ENCODE results near the gene SLC22A16.

The SLC22A16 gene

GRCh38 chr6:110448846-110449540 is 27.4 kb downstream of the SLC22A16 start:
- Histone ChIP-seq H3K9me2 (replicated peaks; ENCODE audit: insufficient read depth, low read length) (no peaks in the 10 kb centered on the region), H3K4me2 (ENCODE audit: low read depth, low read length) (no peak overlapping the region), H3K27me3 (replicated peaks; ENCODE audit: insufficient read depth, low read length) (no peaks in the 10 kb centered on the region), H3K9ac (ENCODE audit: low read length) (no peak overlapping the region), H3K27ac (ENCODE audit: low read length) (no peak overlapping the region), H2AFZ (ENCODE audit: low read length) (no peak overlapping the region), H3K9me3 (replicated peaks; ENCODE audit: insufficient read depth, low read length) (no peaks in the 10 kb centered on the region), H4K20me1 (ENCODE audit: insufficient read depth, low read length) (no peaks in the 10 kb centered on the region), H3K4me1 (ENCODE audit: low read length) (no peaks in the 10 kb centered on the region), H3K4me3 (ENCODE audit: low read length) (no peak overlapping the region), H3K79me2 (ENCODE audit: low read length) (no peaks in the 10 kb centered on the region), H3F3A (ENCODE audit: insufficient read depth, low read length) (no peaks in the 10 kb centered on the region), H3K36me3 (replicated peaks; ENCODE audit: insufficient read depth, low read length) (no peaks in the 10 kb centered on the region)
- TF ChIP-seq EZH2 (optimal IDR thresholded peaks at IDR 0.05; ENCODE audit: low read depth, low read length) (no peak), CTCF (IDR thresholded peaks at IDR 0.05; ENCODE audit: low read length) (no peak), EZH2phosphoT487 (IDR thresholded peaks at IDR 0.05; ENCODE audit: low read length) (no peak)
- DNase-seq, result no peak

- TF ChIP-seq EZH2 (optimal IDR thresholded peaks at IDR 0.05; ENCODE audit: low read depth, low read length), result no peak
- Histone ChIP-seq H3K4me2 (ENCODE audit: low read depth, low read length) (no peak overlapping the region), H4K20me1 (ENCODE audit: insufficient read depth, low read length) (no peaks in the 10 kb centered on the region), H3K9me2 (replicated peaks; ENCODE audit: insufficient read depth, low read length) (no peaks in the 10 kb centered on the region), H3K9me3 (replicated peaks; ENCODE audit: insufficient read depth, low read length) (no peaks in the 10 kb centered on the region), H3K27ac (ENCODE audit: low read length) (no peak overlapping the region), H3K4me1 (ENCODE audit: low read length) (no peaks in the 10 kb centered on the region), H2AFZ (ENCODE audit: low read length) (no peak overlapping the region), H3K9ac (ENCODE audit: low read length) (no peak overlapping the region), H3K36me3 (replicated peaks; ENCODE audit: insufficient read depth, low read length) (no peaks in the 10 kb centered on the region), H3K27me3 (replicated peaks; ENCODE audit: insufficient read depth, low read length) (no peaks in the 10 kb centered on the region), H3F3A (ENCODE audit: insufficient read depth, low read length) (no peaks in the 10 kb centered on the region), H3K4me3 (ENCODE audit: low read length) (no peak overlapping the region), H3K79me2 (ENCODE audit: low read length) (no peaks in the 10 kb centered on the region)
- no peak for DNase-seq
These were observed 28.7 kb downstream of the SLC22A16 start for GRCh38 chr6:110447761-110448160.

- Histone ChIP-seq H3F3A (ENCODE audit: insufficient read depth, low read length) (no peaks in the 10 kb centered on the region), H3K9me2 (replicated peaks; ENCODE audit: insufficient read depth, low read length) (no peaks in the 10 kb centered on the region), H3K9me3 (replicated peaks; ENCODE audit: insufficient read depth, low read length) (no peaks in the 10 kb centered on the region), H3K27me3 (replicated peaks; ENCODE audit: insufficient read depth, low read length) (no peaks in the 10 kb centered on the region), H3K4me2 (ENCODE audit: low read depth, low read length) (no peak overlapping the region), H3K36me3 (replicated peaks; ENCODE audit: insufficient read depth, low read length) (no peaks in the 10 kb centered on the region), H3K79me2 (ENCODE audit: low read length) (no peaks in the 10 kb centered on the region), H3K4me3 (ENCODE audit: low read length) (no peak overlapping the region), H2AFZ (ENCODE audit: low read length) (no peak overlapping the region), H3K27ac (ENCODE audit: low read length) (no peak overlapping the region), H4K20me1 (ENCODE audit: insufficient read depth, low read length) (no peaks in the 10 kb centered on the region), H3K4me1 (ENCODE audit: low read length) (no peaks in the 10 kb centered on the region), H3K9ac (ENCODE audit: low read length) (no peak overlapping the region)
- TF ChIP-seq EZH2phosphoT487 (IDR thresholded peaks at IDR 0.05; ENCODE audit: low read length) (no peak), EZH2 (optimal IDR thresholded peaks at IDR 0.05; ENCODE audit: low read depth, low read length) (no peak), CTCF (IDR thresholded peaks at IDR 0.05; ENCODE audit: low read length) (no peak)
- DNase-seq, result no peak
These were observed 30.0 kb downstream of the SLC22A16 start for GRCh38 chr6:110446405-110446804.

GRCh38 chr6:110440026-110440425 is 36.4 kb downstream of the SLC22A16 start:
- H3K9ac ChIP-seq (ENCODE audit: low read length), result no peak overlapping the region
- H3K9me2 ChIP-seq (replicated peaks; ENCODE audit: insufficient read depth, low read length), result no peaks in the 10 kb centered on the region
- DNase-seq, result no peak
- H3K9me3 ChIP-seq (replicated peaks; ENCODE audit: insufficient read depth, low read length), result no peaks in the 10 kb centered on the region
- H3K27me3 ChIP-seq (replicated peaks; ENCODE audit: insufficient read depth, low read length), result no peaks in the 10 kb centered on the region
- H4K20me1 ChIP-seq (ENCODE audit: insufficient read depth, low read length), result no peaks in the 10 kb centered on the region
- no peak for TF ChIP-seq EZH2 (optimal IDR thresholded peaks at IDR 0.05; ENCODE audit: low read depth, low read length)
- TF ChIP-seq CTCF (IDR thresholded peaks at IDR 0.05; ENCODE audit: low read length), result no peak
- TF ChIP-seq EZH2phosphoT487 (IDR thresholded peaks at IDR 0.05; ENCODE audit: low read length), result no peak
- H3K27ac ChIP-seq (ENCODE audit: low read length), result no peak overlapping the region
- no peaks in the 10 kb centered on the region for H3K4me1 ChIP-seq (ENCODE audit: low read length)
- H3F3A ChIP-seq (ENCODE audit: insufficient read depth, low read length), result no peaks in the 10 kb centered on the region
- no peaks in the 10 kb centered on the region for H3K79me2 ChIP-seq (ENCODE audit: low read length)
- H2AFZ ChIP-seq (ENCODE audit: low read length), result no peak overlapping the region
- no peak overlapping the region for H3K4me3 ChIP-seq (ENCODE audit: low read length)
- H3K4me2 ChIP-seq (ENCODE audit: low read depth, low read length), result no peak overlapping the region
- H3K36me3 ChIP-seq (replicated peaks; ENCODE audit: insufficient read depth, low read length), result no peaks in the 10 kb centered on the region
